WTC11 (cell line): ENCODE results near the gene FNDC3B. TPM values are rescaled to one million over a fixed set of nuclear protein-coding genes. Genes with fewer than 3 reads are reported as not detected.

ENCODE experiments used
- ATAC-seq: fragments of 200-7000 bp; cut with Tn5 transposase; 2 replicates; pipeline ENCODE4 v1.10.0; 2021; ENCODE audit warnings: mild to moderate bottlenecking, moderate library complexity
- CTCF ChIA-PET: fragments of 300-600 bp; sonication (Branson Sonifier 250); formaldehyde crosslinking; loops from one replicate; lab custom pipeline; 2021; ENCODE audit warnings: antibody characterized with exemption; lab: Charles Lee
- POLR2A ChIA-PET: fragments of 350-600 bp; sonication (Branson Sonifier 250); formaldehyde crosslinking; loops from one replicate; lab custom pipeline; 2021; ENCODE audit warnings: antibody characterized with exemption; lab: Charles Lee
- DNase-seq: peaks from one replicate; pipeline ENCODE4 v3.0.0; 2021; ENCODE audit warnings: low spot score
- H3K27ac Mint-ChIP-seq: 2 replicates; pipeline ENCODE4 v1.8.0; 2021; ENCODE audit warnings: mixed read lengths
- H3K27me3 Mint-ChIP-seq: 2 replicates; pipeline ENCODE4 v1.8.0; 2021; ENCODE audit warnings: low read depth, mild to moderate bottlenecking, moderate library complexity, mixed read lengths
- H3K36me3 Mint-ChIP-seq: 2 replicates; pipeline ENCODE4 v1.8.0; 2021; ENCODE audit warnings: mixed read lengths
- H3K4me1 Mint-ChIP-seq: 2 replicates; pipeline ENCODE4 v1.8.0; 2022; ENCODE audit warnings: mixed read lengths
- H3K4me3 Mint-ChIP-seq: 2 replicates; pipeline ENCODE4 v1.8.0; 2021; ENCODE audit warnings: mild to moderate bottlenecking, moderate library complexity, mixed read lengths
- H3K9me3 Mint-ChIP-seq: 2 replicates; pipeline ENCODE4 v1.8.0; 2021; ENCODE audit warnings: mixed read lengths
- E2F5 ChIP-seq: sonication (generic); formaldehyde crosslinking; IDR thresholded peaks from 2 replicates; pipeline ENCODE4 v1.8.1; 2022; ENCODE audit warnings: mild to moderate bottlenecking, moderate library complexity, missing genetic modification reagents
- JAZF1 ChIP-seq: fragments of 250-450 bp; sonication (Bioruptor Pico); IDR thresholded peaks from 2 replicates; pipeline ENCODE4 v1.9.0; 2021; ENCODE audit warnings: moderate library complexity, mild to moderate bottlenecking, inconsistent platforms
- MXD4 ChIP-seq: fragments of 250-450 bp; sonication (Bioruptor Pico); IDR thresholded peaks from 2 replicates; pipeline ENCODE4 v1.8.0; 2021; ENCODE audit warnings: mild to moderate bottlenecking, moderate library complexity, borderline replicate concordance
- NFATC4 ChIP-seq: fragments of 250-450 bp; sonication (Bioruptor Pico); IDR thresholded peaks from 2 replicates; pipeline ENCODE4 v1.9.0; 2021; ENCODE audit warnings: mild to moderate bottlenecking
- NR2C2 ChIP-seq: sonication (generic); formaldehyde crosslinking; IDR thresholded peaks from 2 replicates; pipeline ENCODE4 v1.8.0; 2022; ENCODE audit warnings: mild to moderate bottlenecking, missing genetic modification reagents
- NR3C1 ChIP-seq: sonication (generic); formaldehyde crosslinking; conservative IDR thresholded peaks from 2 replicates; pipeline ENCODE4 v1.8.1; 2023; ENCODE audit warnings: low read depth, mild to moderate bottlenecking, missing genetic modification reagents
- RELA ChIP-seq: sonication (generic); formaldehyde crosslinking; IDR thresholded peaks from 2 replicates; pipeline ENCODE4 v1.8.1; 2022; ENCODE audit warnings: missing genetic modification reagents, mild to moderate bottlenecking, borderline replicate concordance
- SOX15 ChIP-seq: fragments of 250-450 bp; sonication (Bioruptor Pico); IDR thresholded peaks from 2 replicates; pipeline ENCODE4 v1.9.0; 2021; ENCODE audit warnings: mild to moderate bottlenecking
- TEAD1 ChIP-seq: sonication (generic); formaldehyde crosslinking; IDR thresholded peaks from 2 replicates; pipeline ENCODE4 v1.8.0; 2022; ENCODE audit warnings: mild to moderate bottlenecking, missing genetic modification reagents
- ZNF138 ChIP-seq: sonication (generic); formaldehyde crosslinking; conservative IDR thresholded peaks from 2 replicates; pipeline ENCODE4 v1.8.1; 2022; ENCODE audit warnings: mild to moderate bottlenecking, moderate library complexity, missing genetic modification reagents
- ZNF423 ChIP-seq: fragments of 250-450 bp; sonication (Bioruptor Pico); IDR thresholded peaks from 2 replicates; pipeline ENCODE4 v2.1.2; 2022; ENCODE audit warnings: mild to moderate bottlenecking, moderate library complexity
- total RNA-seq: library from RNA; stranded (reverse); gene quantifications from 3 replicates; pipeline ENCODE4 v1.2.3, GENCODE V29; 2021
- TF ChIP-seq, protein P1 (sequence below): sonication (generic); formaldehyde crosslinking; IDR thresholded peaks from 2 replicates; pipeline ENCODE4 v1.8.1; 2023; ENCODE audit warnings: mild to moderate bottlenecking, missing genetic modification reagents
- TF ChIP-seq, protein P2 (sequence below): sonication (generic); formaldehyde crosslinking; IDR thresholded peaks from 2 replicates; pipeline ENCODE4 v1.8.0; 2022; ENCODE audit warnings: mild to moderate bottlenecking, missing genetic modification reagents
- TF ChIP-seq, protein P3 (sequence below): sonication (generic); formaldehyde crosslinking; IDR thresholded peaks from 2 replicates; pipeline ENCODE4 v1.8.1; 2022; ENCODE audit warnings: low read depth, missing genetic modification reagents, borderline replicate concordance
- TF ChIP-seq, protein P4 (sequence below): fragments of 250-450 bp; sonication (Bioruptor Pico); IDR thresholded peaks from 2 replicates; pipeline ENCODE4 v2.1.2; 2022; ENCODE audit warnings: mild to moderate bottlenecking, moderate library complexity
- TF ChIP-seq, protein P5 (sequence below): sonication (generic); formaldehyde crosslinking; IDR thresholded peaks from 2 replicates; pipeline ENCODE4 v1.8.1; 2023; ENCODE audit warnings: mild to moderate bottlenecking, missing genetic modification reagents, borderline replicate concordance
- TF ChIP-seq, protein P6 (sequence below): sonication (generic); formaldehyde crosslinking; IDR thresholded peaks from 2 replicates; pipeline ENCODE4 v1.8.0; 2022; ENCODE audit warnings: mild to moderate bottlenecking, missing genetic modification reagents

The FNDC3B gene
- total RNA-seq, 1 experiment from 2014 or later: 42.8 TPM

DNA sequence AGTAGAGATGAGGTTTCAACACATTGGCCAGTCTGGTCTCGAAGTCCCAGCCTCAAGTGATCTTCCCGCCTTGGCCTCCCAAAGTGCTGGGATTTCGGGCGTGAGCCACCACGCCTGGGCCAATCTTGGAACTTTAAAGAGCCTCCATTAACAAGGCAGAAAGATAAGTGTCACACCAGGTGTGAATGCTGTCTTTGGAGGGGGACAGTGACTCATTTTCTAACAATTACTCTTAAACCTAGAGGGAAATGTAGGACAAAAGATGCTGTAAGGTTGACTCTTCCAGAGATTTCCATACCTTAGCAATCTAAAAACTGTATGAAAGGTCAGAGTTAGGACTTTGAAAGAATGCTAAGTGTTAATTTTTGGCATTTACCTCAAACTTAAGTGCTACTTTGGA, 84.9 kb downstream of the FNDC3B start:
- DNase-seq (no peak), ATAC-seq (no peak)
- Mint-ChIP-seq H3K36me3 (peaks cover 10% of the 10 kb centered on the region), H3K4me1 (peaks cover 62% of the 10 kb centered on the region), H3K4me3 (no peak overlapping the region), H3K9me3 (no peaks in the 10 kb centered on the region), H3K27me3 (no peaks in the 10 kb centered on the region)
- ChIA-PET POLR2A (no interaction called here), CTCF (no interaction called here)
- TF ChIP-seq NFATC4 (CRISPR knock-in tag) (no peak), RELA (CRISPR knock-in tag) (no peak), E2F5 (CRISPR knock-in tag) (no peak), ZNF423 (no peak), NR2C2 (CRISPR knock-in tag) (no peak), TEAD1 (CRISPR knock-in tag) (no peak), NR3C1 (CRISPR knock-in tag) (no peak), JAZF1 (CRISPR knock-in tag) (no peak), ZNF138 (CRISPR knock-in tag) (no peak), MXD4 (no peak)
- TF ChIP-seq, protein P1, sequence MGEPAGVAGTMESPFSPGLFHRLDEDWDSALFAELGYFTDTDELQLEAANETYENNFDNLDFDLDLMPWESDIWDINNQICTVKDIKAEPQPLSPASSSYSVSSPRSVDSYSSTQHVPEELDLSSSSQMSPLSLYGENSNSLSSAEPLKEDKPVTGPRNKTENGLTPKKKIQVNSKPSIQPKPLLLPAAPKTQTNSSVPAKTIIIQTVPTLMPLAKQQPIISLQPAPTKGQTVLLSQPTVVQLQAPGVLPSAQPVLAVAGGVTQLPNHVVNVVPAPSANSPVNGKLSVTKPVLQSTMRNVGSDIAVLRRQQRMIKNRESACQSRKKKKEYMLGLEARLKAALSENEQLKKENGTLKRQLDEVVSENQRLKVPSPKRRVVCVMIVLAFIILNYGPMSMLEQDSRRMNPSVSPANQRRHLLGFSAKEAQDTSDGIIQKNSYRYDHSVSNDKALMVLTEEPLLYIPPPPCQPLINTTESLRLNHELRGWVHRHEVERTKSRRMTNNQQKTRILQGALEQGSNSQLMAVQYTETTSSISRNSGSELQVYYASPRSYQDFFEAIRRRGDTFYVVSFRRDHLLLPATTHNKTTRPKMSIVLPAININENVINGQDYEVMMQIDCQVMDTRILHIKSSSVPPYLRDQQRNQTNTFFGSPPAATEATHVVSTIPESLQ: no peak
- TF ChIP-seq, protein P2, sequence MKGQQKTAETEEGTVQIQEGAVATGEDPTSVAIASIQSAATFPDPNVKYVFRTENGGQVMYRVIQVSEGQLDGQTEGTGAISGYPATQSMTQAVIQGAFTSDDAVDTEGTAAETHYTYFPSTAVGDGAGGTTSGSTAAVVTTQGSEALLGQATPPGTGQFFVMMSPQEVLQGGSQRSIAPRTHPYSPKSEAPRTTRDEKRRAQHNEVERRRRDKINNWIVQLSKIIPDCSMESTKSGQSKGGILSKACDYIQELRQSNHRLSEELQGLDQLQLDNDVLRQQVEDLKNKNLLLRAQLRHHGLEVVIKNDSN (CRISPR knock-in tag): no peak
- TF ChIP-seq, protein P3, sequence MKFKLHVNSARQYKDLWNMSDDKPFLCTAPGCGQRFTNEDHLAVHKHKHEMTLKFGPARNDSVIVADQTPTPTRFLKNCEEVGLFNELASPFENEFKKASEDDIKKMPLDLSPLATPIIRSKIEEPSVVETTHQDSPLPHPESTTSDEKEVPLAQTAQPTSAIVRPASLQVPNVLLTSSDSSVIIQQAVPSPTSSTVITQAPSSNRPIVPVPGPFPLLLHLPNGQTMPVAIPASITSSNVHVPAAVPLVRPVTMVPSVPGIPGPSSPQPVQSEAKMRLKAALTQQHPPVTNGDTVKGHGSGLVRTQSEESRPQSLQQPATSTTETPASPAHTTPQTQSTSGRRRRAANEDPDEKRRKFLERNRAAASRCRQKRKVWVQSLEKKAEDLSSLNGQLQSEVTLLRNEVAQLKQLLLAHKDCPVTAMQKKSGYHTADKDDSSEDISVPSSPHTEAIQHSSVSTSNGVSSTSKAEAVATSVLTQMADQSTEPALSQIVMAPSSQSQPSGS (CRISPR knock-in tag): no peak
- TF ChIP-seq, protein P4, sequence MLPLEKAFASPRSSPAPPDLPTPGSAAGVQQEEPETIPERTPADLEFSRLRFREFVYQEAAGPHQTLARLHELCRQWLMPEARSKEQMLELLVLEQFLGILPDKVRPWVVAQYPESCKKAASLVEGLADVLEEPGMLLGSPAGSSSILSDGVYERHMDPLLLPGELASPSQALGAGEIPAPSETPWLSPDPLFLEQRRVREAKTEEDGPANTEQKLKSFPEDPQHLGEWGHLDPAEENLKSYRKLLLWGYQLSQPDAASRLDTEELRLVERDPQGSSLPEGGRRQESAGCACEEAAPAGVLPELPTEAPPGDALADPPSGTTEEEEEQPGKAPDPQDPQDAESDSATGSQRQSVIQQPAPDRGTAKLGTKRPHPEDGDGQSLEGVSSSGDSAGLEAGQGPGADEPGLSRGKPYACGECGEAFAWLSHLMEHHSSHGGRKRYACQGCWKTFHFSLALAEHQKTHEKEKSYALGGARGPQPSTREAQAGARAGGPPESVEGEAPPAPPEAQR (CRISPR knock-in tag): no peak
- TF ChIP-seq, protein P5, sequence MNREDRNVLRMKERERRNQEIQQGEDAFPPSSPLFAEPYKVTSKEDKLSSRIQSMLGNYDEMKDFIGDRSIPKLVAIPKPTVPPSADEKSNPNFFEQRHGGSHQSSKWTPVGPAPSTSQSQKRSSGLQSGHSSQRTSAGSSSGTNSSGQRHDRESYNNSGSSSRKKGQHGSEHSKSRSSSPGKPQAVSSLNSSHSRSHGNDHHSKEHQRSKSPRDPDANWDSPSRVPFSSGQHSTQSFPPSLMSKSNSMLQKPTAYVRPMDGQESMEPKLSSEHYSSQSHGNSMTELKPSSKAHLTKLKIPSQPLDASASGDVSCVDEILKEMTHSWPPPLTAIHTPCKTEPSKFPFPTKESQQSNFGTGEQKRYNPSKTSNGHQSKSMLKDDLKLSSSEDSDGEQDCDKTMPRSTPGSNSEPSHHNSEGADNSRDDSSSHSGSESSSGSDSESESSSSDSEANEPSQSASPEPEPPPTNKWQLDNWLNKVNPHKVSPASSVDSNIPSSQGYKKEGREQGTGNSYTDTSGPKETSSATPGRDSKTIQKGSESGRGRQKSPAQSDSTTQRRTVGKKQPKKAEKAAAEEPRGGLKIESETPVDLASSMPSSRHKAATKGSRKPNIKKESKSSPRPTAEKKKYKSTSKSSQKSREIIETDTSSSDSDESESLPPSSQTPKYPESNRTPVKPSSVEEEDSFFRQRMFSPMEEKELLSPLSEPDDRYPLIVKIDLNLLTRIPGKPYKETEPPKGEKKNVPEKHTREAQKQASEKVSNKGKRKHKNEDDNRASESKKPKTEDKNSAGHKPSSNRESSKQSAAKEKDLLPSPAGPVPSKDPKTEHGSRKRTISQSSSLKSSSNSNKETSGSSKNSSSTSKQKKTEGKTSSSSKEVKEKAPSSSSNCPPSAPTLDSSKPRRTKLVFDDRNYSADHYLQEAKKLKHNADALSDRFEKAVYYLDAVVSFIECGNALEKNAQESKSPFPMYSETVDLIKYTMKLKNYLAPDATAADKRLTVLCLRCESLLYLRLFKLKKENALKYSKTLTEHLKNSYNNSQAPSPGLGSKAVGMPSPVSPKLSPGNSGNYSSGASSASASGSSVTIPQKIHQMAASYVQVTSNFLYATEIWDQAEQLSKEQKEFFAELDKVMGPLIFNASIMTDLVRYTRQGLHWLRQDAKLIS (CRISPR knock-in tag): no peak
- TF ChIP-seq, all 79 proteins: peak for 0
- peak overlapping the region; percentile 93; the same call in 1 of the 2 replicates for H3K27ac Mint-ChIP-seq

DNA sequence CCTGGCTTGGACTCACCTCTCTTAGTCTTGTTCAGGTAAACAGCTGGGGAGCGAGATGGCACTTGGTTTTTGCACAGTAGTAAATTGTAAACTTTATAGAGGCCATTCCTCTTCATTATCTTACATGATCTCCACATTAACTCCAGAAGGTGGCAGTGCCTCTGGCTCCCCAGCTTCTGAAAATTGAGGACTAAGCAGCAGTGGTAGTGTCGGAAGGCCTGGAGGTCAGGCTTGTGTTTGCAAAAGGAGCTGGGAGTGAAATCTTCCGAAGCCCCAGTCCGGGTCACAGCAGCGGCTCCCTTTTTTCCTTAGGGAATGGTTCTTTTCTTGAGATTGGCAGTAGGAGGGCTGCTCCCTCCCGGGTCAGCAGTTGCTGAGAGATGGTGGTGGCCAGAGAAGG, 85.7 kb downstream of the FNDC3B start:
- Mint-ChIP-seq H3K36me3 (peaks cover 10% of the 10 kb centered on the region), H3K27ac (peak overlapping the region; percentile 93), H3K4me3 (0 out of 2 replicates have a peak overlapping the region, but pooled peaks have one; percentile 4), H3K27me3 (no peaks in the 10 kb centered on the region)
- ChIA-PET CTCF (interaction anchor here (0.6 to 1.3 kb wide), 5 partner anchors 9 to 207 kb away, joined by 3 to 6 read pairs (median 4); no protein-coding TSS in a partner anchor), POLR2A (interaction anchor here (1.0 kb wide), 1 partner anchor 45 kb away, joined by 3 read pairs; no protein-coding TSS in a partner anchor)
- TF ChIP-seq, protein P6, sequence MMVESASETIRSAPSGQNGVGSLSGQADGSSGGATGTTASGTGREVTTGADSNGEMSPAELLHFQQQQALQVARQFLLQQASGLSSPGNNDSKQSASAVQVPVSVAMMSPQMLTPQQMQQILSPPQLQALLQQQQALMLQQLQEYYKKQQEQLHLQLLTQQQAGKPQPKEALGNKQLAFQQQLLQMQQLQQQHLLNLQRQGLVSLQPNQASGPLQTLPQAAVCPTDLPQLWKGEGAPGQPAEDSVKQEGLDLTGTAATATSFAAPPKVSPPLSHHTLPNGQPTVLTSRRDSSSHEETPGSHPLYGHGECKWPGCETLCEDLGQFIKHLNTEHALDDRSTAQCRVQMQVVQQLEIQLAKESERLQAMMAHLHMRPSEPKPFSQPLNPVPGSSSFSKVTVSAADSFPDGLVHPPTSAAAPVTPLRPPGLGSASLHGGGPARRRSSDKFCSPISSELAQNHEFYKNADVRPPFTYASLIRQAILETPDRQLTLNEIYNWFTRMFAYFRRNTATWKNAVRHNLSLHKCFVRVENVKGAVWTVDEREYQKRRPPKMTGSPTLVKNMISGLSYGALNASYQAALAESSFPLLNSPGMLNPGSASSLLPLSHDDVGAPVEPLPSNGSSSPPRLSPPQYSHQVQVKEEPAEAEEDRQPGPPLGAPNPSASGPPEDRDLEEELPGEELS (CRISPR knock-in tag): no peak
- TF ChIP-seq SOX15 (CRISPR knock-in tag): no peak
- TF ChIP-seq, all 79 proteins: peak for 0
- no peaks in the 10 kb centered on the region for H3K9me3 Mint-ChIP-seq
- no peak for DNase-seq
- H3K4me1 Mint-ChIP-seq: peaks cover 62% of the 10 kb centered on the region
- ATAC-seq: peak; percentile 55
